HG03442 (cell line): ENCODE results near the gene HIPK3.
"Not testable (repeated sequence)": the region's sequence is repeated elsewhere in the genome, so short reads cannot be mapped to it uniquely, and the experiment has no call there.

Source experiments
- ATAC-seq: cut with Tn5 transposase; IDR thresholded peaks from one replicate; pipeline ENCODE4 v1.9.1; 2021; ENCODE audit warnings: mild to moderate bottlenecking, moderate library complexity; ENCODE audit not compliant: unreplicated experiment

The HIPK3 gene

DNA sequence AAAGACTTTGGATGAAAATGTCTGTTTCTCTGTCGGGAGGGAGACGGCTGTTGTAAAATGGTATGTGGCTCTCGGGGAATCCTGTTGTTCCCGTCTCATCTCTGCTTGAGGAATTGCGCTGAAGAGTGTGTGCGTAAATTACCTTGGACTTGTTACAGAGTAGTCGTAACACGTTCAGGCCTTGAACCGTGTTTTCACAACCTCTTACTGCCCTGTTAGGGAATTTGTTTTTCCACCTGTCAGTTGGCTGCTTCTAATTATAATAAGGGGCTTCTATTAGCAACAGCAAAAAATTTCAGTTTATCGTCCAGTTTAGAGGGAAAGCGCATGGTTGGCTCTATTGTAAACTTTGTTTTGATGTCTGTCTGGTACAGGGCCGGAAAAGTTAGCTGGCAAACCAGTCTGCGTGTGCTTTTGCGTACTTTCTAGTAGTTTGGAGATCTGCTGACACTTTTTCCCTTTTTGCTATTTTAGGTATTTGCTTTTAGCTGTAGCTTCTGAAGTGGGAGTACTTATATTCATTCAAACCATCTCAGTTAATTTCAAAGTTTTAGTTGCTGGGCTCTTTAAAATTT lies 1.5 kb downstream of the HIPK3 start:
- ATAC-seq, result no peak

- ATAC-seq, result no peak
These were observed 2.7 kb downstream of the HIPK3 start for GRCh38 chr11:33259869-33260268.

DNA sequence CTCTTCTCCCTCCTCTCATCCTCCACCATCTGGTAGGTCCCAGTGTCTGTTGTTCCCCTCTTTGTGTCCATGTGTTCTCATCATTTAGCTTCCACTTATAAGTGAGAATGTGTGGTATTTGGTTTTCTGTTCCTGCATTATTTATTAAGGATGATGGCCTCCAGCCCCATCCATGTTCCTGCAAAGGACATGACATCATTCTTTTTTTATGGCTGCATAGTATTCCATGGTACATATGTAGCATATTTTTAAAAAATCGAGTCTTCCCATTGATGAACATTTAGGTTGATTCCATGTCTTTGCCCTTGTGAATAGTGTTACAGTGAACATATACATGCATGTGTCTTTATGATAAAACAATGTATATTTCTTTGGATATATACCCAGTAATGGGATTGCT lies 4.2 kb downstream of the HIPK3 start:
- not testable (repeated sequence) for ATAC-seq

DNA sequence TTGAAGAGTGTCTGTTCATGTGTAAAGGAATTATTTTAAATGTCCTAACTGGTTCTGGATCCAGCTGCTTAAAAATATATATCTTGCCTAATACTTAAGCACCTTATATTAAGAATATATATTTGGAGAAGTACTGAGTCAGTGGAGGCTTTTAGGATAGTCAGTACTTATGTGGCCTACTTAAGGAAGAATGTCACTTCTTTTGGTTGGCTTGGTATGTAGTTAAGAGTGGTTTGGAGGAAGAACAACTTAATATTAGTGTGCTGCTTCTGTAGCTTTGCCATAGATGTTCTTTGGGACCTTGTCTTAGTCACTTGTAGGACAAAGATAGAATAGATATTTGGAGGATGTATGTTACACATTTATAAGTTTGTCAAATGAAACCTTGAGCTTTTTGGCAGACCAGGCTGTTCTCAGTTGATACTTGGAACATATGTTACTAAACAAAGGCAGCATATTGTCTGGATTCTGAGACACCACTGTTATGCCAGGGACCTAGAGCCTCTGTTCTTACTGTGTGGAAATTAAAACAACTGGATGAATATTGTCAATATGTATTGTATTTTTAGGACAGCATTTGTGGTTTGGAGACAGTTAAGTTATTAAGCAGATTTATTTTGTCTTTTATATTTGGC lies 4.9 kb downstream of the HIPK3 start:
- ATAC-seq, result no peak

DNA sequence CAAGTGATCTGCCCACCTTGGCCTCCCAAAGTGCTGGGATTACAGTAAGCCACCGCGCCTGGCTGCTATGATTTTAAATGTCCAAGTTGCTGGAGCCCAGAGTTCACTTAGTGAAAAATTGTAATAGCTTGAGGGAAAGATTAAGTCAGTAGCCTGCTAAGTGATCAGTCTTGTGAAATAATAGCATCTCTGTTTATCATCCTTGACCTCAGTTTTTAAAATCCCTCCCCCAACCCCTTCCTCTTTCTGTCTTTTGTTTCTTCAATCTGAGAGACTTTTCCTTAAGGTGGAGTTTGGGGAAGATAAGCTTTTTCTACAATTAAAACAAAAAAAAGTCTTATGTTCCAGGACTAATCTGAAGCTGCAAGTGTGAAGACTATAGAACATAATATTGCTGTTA lies 6.4 kb downstream of the HIPK3 start:
- no peak for ATAC-seq

DNA sequence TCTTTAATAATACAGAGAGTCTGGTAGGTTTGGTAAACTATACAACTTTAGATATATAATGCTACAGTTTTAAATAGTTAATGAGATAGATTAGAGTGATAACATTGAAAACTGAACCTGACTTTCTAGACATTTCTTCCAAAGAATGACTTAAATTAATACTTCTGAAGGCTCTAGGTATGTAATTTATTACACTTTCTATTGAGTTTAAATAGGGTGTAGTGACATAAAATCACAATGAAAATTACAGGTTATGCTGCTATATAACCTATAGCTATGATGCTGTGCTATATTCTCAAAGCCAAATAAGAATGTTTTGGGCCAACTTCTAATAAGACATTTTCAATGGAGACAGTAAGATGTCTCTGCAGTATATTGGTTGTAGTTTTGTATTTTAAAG lies 7.7 kb downstream of the HIPK3 start:
- no peak for ATAC-seq

DNA sequence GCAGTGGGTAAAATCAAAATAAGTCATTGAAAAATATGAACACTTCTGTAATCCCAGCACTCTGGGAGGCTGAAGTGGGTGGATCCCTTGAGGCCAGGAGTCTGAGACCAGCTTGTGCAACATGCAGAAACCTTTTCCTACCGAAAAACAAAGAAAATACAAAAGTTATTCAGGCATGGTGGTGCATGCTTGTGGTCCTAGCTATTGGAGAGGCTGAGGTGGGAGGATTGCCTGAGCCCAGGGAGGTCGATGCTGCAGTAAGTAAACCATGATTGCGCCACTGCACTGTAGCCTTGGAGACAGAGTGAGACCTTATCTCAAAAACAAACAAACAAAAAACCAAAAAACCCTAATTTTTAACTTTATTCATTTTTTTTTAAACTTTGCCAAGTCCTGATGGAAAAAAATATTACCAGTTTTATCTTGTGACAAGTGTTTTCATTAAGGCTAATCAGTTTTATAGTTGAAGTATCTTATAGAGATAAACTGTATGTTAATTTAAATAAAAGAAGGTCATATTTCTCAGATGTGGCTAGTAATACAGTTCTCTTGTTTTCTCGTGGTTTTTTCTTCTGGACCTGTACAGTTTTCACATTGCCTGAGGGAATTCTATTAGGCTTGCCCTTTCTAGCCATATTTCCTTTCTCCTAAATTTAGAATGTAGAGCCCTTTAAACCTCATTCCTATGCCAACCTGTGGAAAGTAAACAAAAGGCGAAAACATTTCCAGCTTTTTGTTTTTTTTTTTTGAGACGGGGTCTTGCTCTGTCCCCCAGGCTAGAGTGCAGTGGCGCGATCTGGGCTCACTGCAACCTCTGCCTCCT lies 9.4 kb downstream of the HIPK3 start:
- ATAC-seq, result no peak

DNA sequence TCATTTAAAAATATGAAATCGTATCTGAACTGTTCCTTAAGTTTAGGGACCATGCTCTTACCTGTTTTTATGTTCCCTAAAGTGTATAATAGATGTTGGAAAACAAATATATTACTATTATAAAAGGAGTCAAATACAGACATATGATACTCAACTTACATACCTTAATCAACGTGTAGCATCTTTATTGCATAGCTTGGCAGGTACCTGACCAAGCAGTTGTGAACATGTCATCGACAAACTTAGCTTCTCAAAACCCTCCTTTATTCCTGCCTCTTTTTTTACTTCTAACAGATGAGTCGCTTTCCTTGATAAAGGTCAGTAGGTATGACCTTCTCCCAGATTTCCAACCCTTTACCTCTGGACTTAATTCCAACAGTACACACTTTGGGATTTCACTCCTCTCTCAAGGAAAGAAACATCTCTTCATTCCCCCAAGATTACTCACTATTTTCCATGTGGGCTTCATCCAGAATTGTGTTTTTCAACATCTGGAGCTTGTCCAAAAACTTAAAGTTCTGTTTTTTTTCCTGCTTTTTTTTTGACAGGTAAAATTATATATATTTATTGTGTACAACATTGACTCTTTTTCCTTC lies 11.9 kb downstream of the HIPK3 start:
- no peak for ATAC-seq

DNA sequence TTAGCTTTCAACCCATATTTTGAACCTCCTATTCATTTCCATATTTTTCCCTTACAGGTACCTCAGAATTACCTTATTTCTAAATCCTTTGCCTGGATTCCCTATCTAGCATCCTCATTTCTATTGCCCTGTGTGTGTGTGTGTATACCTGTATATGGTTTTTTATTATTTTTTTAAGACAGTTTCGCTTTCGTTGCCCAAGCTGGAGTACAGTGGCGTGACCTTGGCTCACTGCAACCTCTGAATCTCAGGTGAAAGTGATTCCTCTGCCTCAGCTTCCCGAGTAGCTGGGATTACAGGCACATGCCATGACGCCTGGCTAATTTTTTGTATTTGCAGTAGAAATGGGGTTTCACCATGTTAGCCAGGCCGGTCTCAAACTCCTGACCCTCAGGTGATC lies 12.6 kb downstream of the HIPK3 start:
- ATAC-seq, result no peak

- no peak for ATAC-seq
These were observed 13.9 kb downstream of the HIPK3 start for GRCh38 chr11:33271059-33271458.

- ATAC-seq, result no peak
These were observed 15.3 kb downstream of the HIPK3 start for GRCh38 chr11:33272338-33273107.

- no peak for ATAC-seq
These were observed 16.5 kb downstream of the HIPK3 start for GRCh38 chr11:33273656-33274055.

DNA sequence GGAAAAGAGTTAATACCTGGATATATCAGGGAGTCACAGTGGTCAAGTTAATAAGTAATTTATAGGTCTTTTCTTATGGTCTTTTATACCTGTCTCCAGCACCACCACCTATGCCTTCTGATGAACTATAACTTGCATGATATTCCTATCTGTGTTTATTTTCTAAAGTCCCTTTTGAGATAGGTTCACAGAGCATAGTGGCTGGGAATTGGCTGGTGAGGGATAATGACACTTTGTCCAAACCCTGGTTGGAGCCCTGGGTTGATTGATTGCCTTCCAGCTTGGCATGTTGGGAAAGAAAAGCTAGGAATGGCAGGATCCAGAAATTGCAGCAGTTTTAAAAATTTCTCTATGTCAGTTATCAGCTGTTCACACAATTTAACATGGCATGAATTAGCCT lies 23.2 kb downstream of the HIPK3 start:
- no peak for ATAC-seq

- no peak for ATAC-seq
These were observed 24.6 kb downstream of the HIPK3 start for GRCh38 chr11:33281758-33282157.

- no peak for ATAC-seq
These were observed 27.6 kb downstream of the HIPK3 start for GRCh38 chr11:33284818-33285217.

- no peak for ATAC-seq
These were observed 33.1 kb downstream of the HIPK3 start for GRCh38 chr11:33290319-33290718.

GRCh38 chr11:33291004-33291777 lies 34.0 kb downstream of the HIPK3 start:
- ATAC-seq, result peak; percentile 97

GRCh38 chr11:33292311-33292710 lies 35.1 kb downstream of the HIPK3 start:
- no peak for ATAC-seq

- ATAC-seq, result no peak
These were observed 37.0 kb downstream of the HIPK3 start for GRCh38 chr11:33294224-33294623.

DNA sequence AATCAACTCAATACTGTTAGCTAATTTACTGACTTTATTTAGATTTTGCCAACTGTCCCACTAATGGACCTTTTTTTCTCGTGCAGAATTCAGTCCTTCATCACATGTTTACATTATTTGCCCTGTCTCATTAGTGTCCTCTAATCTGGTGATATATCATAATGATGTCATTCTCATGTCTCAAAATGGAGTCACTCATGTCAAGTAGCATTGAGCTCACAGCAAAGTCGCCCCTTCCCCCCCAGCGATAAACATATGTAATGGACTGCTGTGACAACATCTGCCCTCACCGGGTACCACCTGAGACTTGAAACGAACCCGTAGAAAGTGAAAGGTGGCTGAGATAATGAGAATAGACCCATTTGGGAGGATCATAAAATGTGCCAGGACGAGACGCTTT lies 37.6 kb downstream of the HIPK3 start:
- ATAC-seq, result no peak
